NAMALWA (cell line): ENCODE results near the gene CEP131.

Experiments
- DNase-seq: peaks from one replicate; pipeline ENCODE4 v3.0.0-alpha.2; 2015; ENCODE audit warnings: low spot score

Gene CEP131

DNA sequence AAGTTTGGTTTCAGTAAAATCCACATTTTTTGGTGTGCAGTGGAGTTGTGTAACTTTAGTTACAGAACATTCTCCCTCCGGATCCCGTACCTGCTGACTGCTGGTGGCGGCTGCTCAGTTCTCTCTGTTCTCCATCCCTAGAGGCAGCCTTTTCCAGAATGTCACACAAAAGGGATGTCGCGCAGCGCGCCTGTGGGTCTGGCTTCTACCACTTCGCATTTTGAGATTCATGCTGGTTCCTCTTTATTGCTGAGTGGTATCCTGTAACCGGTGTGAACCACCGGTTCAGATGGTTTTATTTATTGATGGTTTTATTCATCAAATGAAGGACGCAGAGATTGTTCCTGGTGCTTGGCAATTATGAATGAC lies 981 bp upstream of the CEP131 start:
- DNase-seq, result no peak

GRCh38 chr17:81222620-81222905 lies 202 bp downstream of the CEP131 start:
- no peak for DNase-seq

DNA sequence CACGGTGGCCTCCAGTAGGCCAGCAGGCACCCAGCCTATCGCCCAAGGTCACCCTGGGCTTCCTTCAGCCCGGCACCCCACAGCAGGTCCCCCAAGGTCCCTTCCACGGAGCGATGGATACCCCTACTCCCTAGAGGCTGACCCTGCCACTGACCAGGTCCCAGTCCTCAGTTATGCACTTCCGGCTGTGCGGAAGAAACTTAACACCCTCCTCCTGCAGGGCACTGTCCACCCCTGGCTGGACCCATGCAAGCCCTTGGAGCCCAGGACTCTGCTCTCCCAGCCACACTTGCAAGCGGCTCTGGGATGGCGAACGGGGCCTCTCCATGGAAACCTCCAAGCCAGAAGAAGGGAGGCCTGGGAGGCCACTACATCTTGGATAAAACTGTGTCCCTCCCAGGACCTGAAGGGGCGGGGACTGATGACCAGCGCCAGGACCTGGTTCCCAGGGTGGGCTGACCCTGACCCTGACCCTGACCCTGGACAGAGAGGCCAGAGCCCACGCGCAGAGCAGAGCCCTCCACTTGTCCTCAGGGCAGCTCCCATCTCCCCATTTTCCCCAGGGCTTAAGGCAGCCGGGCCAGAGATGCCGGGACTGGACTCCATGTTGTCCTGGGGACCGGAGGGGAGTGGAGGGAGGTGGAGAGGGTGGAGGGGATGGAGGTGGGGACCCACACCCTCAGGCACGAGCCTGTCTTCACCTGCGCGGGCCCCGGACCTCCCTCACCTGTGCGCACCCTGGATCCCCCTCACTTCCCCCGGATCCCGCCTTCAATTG lies 734 bp downstream of the CEP131 start:
- no peak for DNase-seq

DNA sequence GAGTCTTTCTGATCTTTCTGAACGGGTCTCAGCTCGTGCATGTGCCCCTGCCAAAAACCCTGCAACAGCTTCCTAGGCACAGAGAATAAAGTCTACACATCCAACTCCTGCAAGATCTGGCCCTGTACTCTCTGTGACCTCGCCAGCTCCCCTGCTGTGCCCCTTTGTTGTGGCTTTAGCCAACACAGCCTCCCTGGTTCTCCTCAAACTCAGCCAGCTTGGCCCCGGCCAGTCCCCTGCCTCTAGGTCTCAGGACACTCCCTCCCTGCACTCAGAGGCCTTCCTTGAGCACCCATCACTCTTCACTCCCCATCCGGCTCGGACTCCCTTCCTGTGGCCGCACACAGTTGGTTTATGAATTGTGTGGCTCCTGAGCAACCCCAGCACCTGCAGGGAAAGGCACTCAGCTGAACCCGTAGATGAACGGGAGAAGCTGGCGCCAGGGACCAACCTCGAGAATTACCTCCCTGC lies 1.4 kb downstream of the CEP131 start:
- no peak for DNase-seq

- DNase-seq, result no peak
These were observed 3.1 kb downstream of the CEP131 start for GRCh38 chr17:81219476-81220180.

- DNase-seq, result no peak
These were observed 3.8 kb downstream of the CEP131 start for GRCh38 chr17:81218991-81219390.

GRCh38 chr17:81218459-81218858 lies 4.3 kb downstream of the CEP131 start:
- DNase-seq, result no peak

DNA sequence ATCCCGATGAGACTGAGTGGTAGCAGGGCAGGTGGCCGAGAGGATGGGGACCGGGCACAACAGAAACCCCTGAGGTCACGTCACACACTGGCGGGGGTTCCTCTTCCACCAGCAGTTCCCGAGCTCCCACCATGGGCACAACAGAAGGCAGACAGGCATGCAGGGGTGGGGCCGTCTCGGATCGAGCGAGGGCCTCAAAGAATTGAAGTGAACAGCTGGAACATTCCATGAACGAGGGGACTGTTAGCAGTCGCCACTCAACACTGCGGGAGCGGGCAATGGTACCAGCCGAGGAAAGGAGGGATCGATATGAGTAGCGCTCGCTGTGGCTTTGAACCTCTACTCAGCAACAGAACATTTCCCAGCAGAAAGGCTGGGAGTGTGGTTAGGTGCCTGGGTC lies 5.3 kb downstream of the CEP131 start:
- DNase-seq, result no peak

DNA sequence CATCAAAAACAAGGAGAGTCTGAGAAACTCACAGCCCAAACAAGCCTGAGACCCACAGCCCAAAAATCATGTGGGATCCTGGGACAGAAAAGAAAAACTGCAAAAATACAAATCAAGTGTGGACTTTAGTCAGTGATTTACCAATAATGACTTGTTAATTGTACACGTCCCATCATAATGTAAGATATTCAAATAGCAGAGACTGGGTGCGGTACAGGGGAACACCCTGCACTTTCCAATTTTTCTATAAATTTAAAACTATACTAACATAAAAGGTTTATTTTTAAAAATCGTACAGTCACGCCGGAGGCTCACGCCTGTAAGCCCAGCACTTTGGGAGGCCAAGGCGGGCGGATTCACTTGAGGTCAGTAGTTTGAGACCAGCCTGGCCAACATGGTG lies 8.8 kb downstream of the CEP131 start:
- no peak for DNase-seq

DNA sequence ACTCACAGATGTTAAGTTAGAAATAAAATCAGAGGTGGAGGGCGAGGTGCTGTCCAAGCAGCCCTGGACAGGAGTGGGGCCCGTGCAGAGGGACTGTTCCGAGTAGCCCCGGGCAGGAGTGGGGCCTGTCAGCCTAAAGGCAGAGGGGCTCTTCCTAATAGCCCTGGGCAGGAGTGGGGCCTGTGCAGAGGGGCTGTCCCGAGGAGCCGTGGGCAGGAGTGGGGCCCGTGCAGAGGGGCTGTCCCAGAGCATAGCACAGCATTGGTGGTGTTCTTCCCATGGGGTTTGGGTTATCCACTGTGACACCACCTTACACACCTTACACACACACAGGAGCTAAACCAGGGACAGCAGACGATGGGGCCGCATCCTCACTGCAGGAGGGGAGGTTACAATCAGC lies 10.4 kb downstream of the CEP131 start:
- no peak for DNase-seq

- DNase-seq, result peak; percentile 28
These were observed 11.9 kb downstream of the CEP131 start for GRCh38 chr17:81210868-81211267.

GRCh38 chr17:81210466-81210865 lies 12.3 kb downstream of the CEP131 start:
- DNase-seq, result no peak

GRCh38 chr17:81209141-81209540 lies 13.6 kb downstream of the CEP131 start:
- no peak for DNase-seq

GRCh38 chr17:81208651-81209050 lies 14.1 kb downstream of the CEP131 start:
- no peak for DNase-seq

- DNase-seq, result peak; percentile 88
These were observed 14.9 kb downstream of the CEP131 start for GRCh38 chr17:81207610-81208581.

DNA sequence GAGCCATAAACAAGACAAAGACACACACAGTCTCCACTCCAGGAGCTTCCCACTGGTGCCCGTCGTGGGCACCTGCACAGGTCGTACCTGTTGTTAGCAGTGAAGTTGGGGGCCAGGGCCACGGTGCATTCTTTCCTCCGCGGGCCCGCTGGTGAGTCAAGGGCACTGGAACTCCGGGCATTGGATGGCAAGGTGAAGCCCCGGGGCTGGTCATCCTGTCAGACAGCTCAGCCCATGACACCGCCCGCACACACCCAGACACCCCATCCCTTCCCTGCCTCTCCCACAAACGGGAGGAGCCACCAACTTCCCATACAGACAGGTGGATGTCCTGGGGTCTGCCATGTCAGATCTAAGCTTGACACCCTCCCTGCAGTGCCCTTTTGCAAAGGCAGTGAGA lies 16.1 kb downstream of the CEP131 start:
- DNase-seq, result no peak

DNA sequence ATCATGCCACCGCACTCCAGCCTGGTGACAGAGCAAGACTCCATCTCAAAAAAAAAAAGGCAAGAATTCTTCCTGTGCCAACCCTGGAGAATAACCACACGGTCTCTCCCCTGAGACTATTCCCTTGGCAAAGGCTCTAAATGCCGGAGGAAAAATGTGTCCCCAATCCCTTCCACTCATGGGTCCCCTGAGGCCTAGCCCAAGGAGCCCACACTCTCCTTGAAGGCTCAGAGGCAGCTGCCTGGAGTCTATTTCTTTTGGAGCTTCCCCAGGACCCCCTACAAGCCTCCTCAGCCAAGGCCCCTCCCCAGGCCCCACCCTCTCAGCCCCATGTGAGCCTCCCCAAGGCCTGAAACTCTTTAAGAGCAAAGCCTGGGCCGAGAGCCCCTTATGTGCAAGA lies 16.6 kb downstream of the CEP131 start:
- no peak for DNase-seq

DNA sequence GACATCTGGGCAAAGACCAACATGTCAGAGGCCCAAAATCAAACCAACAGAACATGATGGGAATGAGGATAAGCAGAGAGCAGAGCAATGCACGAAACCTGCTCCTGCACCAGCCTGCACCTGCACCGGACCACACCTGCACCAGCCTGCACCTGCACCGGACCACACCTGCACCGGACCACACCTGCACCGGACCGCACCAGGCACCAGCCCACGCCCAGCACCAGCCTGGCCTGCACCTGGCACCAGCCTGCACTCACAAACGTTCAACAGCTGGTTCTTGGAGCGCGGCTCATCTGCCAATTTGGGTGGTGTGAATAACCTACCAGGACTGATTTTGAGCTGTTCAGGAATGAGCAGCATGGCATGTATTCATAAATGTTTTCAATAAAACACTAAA lies 18.2 kb downstream of the CEP131 start:
- peak; percentile 30 for DNase-seq

GRCh38 chr17:81203136-81203535 lies 19.6 kb downstream of the CEP131 start:
- DNase-seq, result no peak

DNA sequence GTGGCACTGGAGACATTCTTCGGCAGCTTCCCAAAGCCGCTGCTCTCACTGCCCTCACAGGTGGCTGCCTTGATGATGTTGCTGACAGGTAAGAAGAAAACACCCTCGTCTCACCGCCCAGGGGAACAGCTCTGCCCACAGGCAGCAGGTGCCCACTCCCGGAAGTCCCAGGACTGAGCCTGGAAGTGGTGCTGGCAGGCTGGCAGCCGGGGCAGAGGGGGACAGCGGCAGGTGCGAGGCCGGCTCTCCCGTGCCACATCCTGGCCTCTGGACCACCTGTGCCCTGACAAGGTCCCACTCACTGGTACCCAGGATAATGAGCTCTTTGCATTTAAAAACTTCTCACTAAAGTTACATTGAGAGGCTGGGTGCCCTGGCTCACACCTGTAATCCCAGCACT lies 20.4 kb downstream of the CEP131 start:
- DNase-seq, result no peak

DNA sequence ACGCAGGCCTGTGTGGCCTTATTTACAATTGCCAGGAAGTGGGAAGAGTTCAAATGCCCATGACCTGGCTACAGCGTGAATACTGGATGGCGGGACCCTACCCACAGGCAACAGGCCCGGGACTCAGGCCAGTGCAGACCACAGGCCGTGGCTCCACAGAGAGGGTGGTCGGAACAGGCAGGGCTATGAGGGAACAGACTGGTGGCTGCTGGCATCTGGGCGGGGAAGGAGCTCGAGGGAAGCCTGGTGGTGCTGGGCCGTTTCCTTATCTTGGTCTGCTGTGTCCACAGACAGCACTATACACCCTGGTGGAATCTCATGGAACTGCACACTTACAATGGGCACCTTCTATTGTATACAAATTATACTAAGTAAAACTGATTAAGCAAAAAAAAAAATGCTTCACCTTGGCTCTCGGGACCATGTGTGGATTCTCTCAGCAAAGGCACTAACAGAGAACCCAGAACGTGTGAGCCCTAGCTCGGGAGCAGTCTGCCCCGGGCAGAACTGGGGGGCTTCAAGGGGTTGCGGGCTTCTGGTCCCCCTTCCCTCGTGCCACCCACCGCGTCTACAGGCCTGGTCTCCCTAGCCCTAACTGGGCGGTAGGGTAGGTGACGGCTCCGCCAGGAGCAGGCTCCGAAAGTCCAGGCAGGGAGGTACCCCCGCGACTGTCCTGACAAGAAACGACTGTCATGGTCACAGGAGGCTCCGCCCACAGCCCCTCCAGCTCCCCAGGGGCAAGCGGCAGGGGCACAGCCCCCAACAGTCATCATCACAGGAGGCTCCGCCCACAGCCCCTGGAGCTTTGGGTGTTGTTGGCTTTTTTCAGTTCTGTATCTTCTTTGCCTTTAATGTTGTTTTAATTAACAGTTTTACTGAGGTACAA lies 21.8 kb downstream of the CEP131 start:
- peak; percentile 84 for DNase-seq

- DNase-seq, result no peak
These were observed 22.6 kb downstream of the CEP131 start for GRCh38 chr17:81200201-81200600.
